GM18868 (cell line): Measurements from ENCODE around the gene PSMD3.

Experiments used
- ATAC-seq: cut with Tn5 transposase; IDR thresholded peaks from one replicate; pipeline ENCODE4 v1.9.1; 2021; ENCODE audit warnings: mild to moderate bottlenecking, moderate library complexity; ENCODE audit not compliant: unreplicated experiment

Gene PSMD3

DNA sequence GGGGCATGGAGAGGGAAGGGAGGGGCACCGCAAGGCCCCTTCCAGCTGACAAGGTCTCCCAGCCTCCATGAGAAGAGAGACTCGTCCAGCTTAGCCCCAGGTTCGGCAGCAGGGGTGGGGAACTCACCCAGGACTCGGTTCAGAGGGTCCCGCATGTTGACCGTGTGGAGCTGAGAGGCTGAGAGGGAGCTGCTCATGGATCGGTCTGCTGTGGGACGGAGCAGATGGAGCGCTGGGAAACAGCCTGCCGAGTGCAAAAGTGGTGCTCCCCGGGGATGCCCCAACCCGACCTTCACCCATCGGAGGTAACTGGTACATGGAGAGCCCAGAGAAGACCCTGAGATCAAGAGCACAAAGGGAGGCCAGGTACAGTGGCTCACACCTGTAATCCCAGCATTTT lies 39.5 kb downstream of the PSMD3 start:
- ATAC-seq = no peak

DNA sequence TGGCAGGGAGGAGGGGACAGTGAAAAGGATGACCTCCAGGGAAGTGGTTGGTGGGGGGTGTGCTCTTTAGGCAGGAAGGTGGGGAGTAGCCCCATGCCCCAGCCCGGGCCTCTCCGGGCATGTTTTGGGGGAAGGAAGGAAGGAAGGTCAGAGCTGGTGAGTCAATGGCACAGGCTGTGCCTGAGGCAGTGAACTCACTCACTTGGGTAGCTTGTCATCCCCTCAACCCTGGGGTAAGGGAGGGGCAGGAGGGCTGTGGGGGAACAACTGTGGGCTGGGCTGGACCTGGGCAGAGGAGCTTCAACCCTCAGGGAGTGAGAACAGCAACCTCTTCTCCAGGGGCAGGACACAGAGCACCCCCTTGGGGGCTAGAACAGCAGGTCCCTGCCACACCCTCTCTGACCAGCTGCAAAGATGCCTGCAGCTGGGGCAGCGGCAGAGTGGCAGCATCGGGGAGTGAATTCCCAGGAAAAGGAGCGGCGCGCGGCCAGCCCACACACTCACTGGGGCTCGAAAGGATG lies 40.9 kb downstream of the PSMD3 start:
- ATAC-seq = no peak

DNA sequence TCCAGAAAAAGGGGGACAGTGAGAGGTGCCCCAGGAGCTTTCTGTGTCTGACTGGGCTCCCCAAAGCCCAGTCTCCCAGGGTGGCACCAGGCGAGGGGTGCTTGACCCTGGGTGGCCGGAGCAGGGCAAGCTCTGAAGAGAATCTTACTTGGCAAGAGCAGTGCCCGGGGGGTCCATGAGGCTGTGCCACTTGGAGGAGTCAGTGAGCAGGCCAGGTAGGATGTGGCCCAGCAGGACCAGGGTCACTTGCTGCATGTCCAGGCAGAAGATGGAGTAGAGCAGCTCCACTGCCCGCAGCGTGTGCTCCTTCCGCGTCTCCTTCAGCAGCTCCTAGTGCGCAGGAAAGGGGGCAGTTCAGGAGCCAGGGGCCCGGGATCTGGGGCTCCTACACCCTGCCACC lies 41.9 kb downstream of the PSMD3 start:
- no peak for ATAC-seq

DNA sequence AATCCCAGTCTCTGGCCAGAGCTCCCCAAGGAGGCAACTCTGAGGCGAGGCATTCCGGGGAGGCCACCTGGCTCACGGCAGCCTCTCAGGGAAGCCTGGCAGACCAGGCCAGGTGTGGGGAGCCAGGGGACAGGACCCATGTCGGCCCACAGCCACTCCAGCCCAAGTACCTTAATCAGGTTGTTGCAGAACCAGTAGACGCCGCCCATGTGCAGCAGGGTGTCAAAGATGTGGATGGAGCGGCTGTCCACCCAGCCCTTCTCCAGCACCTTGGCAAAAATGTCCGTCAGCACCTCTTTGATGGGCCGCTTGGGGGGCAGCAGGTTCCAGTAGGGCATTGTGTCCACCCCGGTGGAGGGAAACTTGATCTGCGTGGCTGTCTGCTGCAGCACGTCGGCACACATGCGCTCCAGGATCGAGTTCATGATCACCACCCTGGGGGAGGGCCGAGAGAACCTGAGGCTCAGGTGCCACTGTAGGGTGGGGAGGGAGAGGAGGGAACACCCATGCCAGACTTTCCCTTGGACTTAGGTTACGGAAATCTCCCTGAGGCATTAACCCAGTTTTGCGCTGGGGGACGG lies 42.4 kb downstream of the PSMD3 start:
- ATAC-seq = no peak

DNA sequence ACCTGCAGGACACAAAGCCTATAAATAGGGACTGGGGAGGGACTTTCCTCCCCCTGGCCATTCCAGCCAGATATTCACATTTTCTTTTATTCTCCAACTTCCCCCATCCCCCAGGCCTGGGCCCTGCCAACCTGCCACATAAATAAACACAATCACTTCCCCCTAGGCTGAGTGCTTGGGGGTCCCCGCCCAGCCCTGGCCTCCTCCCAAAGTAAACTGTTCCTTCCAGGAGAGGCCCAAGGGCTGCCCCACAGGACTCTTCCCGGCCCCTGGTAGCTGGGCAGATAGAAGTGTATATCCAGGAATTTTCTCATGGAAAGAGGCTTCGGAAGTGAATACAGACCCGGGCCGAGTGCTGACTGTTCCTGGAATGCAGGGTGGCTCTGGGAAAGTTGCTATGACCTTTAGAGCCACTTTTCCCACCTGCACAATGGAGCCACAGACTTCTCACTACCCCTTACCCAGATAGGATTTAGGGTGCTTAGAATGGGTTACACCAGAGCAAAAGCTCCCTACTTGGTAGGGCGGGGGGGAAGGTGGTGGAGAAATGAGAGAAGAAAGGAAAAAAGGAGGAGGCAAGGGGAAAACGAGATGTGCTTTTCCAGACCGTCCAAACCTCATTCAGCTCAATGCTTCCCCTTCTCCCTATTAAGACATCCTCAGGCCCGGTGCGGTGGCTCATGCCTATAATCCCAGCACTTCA lies 43.1 kb downstream of the PSMD3 start:
- no peak for ATAC-seq

DNA sequence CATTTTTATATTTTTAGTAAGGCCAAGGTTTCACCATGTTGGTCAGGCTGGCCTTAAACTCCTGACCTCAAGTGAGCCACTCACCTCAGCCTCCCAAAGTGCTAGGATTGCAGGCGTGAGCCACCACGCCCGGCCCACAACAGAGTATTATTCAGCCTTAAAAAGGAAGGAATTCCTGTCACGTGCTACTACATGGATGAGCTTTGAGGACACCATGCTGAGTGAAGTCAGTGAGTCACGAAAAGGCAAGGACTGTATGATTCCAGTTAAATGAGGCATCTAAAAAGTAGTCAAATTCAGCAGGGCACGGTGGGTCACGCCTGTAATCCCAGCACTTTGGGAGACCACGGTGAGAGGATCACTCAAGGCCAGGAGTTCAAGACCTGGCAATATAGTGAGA lies 44.3 kb downstream of the PSMD3 start:
- ATAC-seq = no peak

DNA sequence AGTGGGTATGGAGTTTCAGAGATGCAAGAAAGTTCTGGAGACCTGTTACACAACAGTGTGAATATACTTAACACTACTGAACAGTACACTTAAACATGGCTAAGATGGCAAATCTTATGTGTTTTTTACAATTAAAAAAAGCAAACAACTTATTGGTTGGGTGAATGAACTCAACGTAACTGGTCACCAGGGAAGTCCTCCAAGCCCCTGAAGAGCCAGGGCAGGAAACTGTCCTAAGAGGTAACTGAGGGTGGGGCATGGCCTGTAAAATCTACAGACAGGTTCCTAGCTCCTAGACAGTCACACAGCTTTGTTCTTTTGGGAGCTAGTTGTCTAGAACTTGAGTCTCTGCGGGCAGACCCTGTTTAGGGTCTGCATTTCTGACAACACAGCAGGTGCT lies 45.0 kb downstream of the PSMD3 start:
- no peak for ATAC-seq

DNA sequence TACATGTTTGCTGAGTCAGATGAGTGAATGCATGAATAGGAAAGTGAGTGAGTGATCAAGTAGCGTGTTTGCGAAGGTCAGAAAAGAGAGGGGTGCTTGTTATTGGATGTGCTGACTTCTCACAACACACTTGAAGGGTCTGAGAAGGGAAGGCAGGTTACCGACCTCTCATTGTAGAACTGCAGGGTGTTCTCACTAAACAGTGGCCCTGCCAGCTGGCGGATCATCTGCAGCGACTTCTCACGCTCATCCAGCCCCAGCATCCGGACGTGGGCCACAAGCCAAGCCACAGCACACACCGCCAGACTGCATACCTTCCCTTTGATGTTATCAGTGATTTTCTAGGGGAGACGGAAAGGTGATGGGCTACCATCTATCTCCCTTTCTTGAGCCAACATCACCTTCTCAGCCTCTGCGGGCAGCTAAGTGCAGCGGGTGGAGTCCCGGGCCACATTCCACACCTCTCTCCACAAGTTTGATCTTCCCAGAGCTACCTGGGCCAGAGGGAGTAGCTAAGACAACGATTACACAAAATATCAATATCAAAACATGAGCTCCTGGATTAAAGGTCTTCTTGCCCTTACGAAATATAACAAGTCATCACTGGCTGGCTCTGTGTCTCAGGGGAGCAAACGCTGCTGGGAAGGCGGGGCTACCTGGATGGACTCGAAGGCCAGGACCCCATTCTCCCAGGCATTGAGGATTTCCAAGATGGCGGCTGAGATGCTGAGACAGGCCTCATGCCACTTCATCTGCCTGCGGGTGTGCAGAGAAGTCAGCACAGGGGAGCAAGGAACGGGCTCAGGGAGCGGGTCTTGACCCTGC lies 45.6 kb downstream of the PSMD3 start:
- ATAC-seq = no peak

DNA sequence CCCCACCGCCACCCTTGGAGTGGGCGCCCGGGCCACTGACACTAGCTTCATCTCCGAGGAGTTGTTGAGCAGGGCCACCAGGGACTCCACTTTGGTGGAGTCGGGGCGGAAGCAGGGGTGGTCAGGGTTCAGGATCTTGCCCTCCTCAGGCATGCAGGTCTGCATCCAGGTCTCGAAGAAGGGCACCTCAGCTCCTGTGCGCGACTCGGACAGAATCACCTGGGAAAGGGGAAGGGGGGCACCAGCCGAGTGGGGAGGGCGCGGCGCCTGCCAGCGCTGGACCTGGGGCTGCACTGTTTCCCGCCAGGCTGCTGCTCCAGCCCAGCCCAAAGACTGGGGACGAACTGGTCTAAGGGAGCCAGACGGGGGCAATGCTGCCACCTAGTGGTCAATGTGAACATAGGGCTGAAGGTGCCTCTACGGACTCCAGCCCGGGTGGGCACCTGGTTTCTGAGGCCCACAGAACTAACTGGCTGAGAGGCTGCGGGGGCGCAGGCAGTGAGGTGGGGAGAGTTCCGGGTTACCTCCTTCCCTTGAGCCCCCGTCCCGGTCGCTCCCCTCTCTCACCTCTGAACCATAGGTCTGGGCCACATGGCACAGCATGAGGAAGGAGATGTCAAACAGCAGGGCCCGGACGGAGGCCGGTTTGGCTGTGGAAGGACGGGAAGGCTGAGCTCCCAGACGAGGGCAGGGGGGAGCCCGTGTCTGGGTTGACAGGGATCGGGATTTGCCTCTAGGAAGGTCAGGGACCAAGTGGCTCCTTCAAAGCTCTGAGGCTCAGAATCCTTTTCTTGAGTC lies 46.4 kb downstream of the PSMD3 start:
- ATAC-seq = no peak

DNA sequence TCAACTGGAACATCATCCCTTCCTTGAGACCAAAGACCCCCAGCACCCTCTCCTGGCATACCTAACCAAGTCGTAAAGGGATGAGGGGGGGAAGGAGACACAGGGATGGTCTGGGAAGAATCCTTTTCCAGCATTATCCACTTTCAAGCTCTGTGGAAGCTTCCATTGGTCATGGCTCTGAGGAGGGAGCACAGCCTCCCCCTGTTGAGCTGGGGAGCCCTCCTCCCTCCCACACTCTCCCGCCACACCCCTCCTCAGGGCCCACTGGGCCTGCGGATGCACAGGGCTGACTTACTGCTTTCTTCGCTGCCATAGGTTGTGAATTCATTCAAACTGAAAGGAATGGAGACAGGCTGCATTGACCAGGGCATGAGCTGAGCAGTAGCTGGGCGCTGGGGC lies 47.0 kb downstream of the PSMD3 start:
- no peak for ATAC-seq

DNA sequence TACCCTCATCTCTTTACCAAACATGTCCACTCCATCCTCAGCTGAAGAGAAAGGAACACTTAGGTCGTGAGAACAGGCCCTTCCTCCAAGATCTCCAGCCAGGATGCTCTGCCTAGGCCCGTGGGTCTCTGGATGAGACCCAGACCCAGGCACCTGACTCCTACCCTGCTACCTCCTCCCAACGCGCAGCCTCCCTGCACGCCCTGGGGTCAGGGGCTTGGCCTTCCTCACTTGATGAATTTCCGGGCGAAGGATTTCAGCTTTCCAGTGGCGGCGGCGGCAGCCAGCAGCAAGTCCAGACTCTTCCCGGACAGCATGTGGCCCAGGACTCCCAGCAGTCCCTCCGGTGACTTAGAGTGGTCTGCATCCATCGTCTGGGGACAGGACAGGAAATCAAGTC lies 48.0 kb downstream of the PSMD3 start:
- ATAC-seq = no peak

DNA sequence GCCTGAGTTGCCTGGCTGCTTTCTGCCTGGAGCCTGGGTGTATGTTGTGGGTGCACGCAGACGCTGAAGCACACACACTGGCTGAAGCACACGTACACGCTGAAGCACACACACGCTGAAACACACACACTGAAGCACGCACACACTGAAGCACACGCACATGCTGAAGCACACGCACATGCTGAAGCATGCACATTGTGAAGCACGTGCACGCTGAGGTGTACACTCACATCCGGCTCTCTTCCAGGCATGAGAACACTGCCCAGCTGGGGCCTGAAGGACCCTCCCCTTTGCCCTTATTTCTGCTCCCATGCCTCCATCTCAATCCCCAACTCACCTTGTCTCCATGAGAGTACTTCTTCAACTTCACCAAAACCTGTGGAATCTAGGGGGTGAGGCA lies 51.1 kb downstream of the PSMD3 start:
- ATAC-seq = no peak

DNA sequence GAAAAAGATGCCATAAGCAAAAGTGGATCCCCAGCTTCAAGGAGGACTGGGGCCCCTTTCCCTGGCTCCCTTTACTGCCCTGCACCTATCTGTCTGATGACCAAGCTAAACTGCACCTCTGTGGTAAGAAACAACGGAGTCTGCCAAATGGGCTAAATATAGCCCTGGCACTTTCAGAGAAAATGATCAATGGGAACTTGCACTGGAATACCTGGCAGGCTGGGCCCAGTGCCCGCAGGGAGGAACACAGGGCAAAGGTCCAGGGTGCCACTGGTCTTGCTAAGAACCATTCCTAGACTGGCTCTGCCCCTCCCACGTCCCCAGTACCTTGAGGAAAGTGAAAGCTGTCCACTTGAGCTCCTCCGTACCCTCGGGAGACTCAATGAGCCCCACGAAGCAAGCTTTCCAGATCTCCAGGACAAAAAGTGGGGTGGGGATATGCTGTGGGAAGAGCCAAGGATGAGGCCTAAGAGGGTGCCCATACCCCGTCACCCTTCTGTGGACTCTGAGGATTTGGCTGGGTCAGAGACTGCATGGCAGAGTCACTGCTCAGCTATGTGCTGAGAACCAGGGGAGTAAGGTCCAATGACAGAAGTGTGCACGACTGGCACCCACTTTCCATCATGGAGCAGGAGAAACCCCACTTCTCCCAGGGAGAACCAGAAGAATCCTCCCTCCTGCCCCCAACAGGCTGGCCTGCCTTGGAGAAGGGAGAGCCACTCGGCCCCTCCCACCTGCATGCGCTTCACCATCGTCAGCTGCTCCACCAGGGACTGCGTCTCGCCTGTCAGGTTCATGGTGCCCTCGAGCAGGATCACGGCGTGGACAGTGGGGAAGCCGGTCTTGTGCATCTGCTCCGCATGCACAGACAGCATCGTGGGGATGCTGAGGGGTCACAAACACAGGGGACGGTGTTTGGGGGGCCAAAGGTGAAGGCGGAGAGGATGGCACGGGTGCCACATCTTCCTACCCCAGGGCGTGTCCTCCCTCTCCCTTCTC lies 52.0 kb downstream of the PSMD3 start:
- ATAC-seq = no peak

DNA sequence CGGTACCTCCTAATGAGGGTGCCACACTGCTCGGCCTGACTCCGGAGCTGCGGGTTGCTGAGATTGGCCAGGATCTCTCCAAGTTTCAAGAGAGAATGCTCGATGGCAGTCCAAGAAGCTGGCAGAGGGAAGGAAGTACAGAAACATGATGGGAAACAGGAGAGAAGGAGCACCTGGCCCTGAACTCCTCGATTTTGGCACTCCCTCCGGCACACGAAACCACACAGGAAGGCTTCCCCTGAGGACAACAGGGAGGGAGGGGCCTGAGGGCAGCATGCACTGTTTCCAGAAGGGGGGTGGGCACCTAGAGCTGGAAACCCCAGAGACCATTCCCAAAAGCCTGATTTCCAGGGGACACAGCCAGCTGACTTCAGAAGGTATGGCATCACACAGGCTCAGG lies 52.7 kb downstream of the PSMD3 start:
- no peak for ATAC-seq

DNA sequence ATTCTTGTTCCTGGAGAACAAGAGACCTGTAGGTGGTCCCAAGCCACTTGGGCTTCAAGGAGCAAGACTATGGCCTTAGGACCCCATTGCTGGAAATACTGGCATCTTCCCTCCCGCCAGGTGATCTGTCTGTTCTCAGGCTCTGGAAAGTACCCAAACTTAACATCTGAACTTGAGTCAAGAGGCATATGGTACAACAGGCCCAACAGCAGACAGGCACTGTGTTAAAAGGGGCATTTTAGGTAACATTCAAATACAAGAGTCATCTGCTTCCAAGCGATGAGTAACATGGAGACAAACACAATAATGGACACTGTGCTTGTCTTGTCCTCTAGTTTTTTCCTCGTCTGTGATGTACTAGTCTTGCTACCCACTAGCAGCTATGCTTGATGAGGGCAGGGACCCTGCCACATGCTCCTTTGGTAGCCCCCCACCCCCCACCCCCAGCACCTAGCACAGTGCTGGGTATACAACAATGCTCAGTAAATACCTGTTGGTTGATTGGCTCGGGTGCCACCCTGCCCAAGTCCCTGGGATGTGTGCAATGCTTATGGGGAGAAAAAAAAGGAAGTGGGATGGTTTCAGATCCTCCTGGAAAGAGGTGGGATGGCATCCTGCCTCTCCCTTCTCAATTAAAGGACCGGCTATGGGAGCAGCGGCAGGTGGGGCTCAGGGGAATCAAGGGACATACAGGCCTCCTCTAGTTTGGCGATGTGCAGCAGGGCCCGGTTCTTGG lies 54.0 kb downstream of the PSMD3 start:
- ATAC-seq = no peak

DNA sequence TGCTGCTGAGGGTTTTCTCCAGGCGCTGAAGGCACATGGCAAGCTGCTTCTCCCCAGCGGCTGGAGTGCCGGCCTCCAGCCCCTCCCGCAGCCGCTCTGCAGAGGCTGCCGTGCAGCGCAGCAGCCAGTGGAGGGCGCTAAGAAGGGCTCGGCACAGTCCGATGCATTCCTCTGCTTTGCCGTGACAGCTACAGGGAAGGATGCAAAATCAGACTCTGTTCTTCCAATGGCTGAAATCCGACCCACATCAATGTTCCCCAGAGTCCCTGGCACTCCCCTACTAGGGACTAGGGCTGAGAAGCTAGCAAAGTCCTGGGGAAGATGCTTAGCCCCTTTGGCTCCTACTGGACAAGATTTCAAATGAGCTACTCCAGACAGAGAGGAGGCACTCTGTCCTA lies 54.6 kb downstream of the PSMD3 start:
- ATAC-seq = no peak

DNA sequence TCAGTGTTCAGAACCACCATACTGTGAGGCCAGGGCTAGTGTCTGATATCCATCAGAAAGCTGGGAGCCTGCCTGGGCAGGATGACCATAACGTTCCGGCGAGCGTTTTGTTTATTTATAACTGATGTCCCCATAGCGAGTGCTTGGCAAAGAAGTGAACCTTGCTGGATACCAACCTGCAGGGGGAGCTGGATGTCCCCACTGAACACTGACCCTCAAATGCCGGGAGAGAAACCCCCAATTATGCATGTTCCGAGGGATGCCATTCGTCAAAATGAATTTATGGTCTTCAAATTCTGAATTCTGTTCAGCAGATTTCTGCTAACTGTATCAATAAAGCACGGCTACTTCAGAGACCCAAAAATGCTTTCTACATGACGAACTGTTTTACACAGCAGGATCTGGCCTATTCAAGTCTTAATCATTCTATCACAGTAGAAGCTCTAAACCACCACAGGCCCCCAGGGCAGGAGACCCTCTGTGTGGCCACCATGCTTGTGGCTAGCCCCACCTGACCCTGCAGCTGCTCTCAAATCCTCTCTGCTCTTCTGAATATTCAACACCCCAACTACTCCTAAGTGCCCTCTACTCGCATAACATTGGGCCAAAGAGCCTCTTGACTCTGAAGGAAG lies 58.4 kb downstream of the PSMD3 start:
- ATAC-seq = no peak

DNA sequence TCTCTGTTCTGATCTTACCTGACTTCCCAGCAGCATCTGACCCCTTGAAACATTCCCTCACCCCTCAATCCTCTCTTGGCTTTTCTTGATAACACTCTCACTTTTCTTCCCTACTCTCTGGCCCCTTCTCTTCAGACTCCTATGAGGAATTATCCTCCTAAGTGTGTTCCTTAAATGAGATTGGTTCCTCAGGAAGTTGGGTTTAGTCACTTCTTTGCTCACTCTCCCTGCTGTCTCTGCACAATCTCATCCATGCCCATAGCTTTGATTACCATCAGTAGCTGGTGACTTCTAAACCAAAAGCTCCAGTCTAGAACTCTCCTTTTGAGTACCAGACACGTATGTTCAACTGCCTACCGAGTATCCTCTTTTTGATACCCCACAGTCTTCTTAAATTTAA lies 60.6 kb downstream of the PSMD3 start:
- no peak for ATAC-seq
